ENCODE data around the gene ZNF232.
A peak's percentile ranks its signal among the peaks of the same experiment; 100 is the strongest.
"Not testable (repeated sequence)": the region's sequence is repeated elsewhere in the genome, so short reads cannot be mapped to it uniquely, and the experiment has no call there.

The ZNF232 gene

DNA sequence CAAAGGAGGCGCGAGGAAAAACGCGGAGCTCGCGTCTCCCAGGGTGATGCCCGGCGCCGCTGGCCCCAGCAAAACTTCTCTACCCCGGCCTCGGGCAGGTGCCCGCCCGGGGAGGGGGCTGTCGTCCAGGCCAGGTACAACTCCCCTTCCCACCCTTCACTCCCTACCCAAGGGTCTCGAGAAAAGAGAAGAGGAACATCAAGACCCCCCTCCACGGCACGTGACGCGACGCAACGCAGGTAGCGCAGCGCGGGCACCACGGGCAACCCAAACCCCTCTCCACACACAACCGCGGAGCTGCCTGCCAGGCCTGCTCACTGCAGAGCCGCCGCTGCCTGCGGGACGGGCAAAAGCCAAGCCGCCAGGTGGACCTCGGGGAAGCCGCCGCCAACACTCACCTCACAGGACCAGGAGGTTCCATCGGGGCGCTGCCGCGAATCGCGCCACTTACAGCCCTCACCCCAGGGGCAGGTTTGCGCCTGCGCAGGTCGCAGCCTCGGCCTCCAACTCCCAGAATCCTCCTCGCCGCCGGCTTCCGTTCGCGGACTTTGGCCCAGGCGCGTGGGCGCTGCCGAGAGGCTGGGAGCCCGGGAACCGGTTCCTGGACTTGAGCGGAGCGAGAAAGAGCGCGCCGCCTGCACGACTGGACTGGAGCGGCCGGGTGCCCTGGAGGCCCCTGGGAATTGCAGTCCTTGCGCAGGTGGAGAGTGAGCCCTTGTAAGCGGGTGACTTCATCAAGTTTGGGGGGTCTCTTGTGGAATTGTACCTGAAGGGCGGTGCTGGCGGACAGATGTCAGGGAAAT, at the start of gene ZNF232:
Gene ZNF232, minus strand, starts transcription at position 477 of the 803 bp plus-strand sequence. Its CDS starts 56 bp downstream, at position 421.
- peak; percentile 86 for DNase-seq

- DNase-seq = not testable (repeated sequence)
Measured at GRCh38 chr17:5160702-5161101, 49.0 kb upstream of the ZNF232 start.

DNA sequence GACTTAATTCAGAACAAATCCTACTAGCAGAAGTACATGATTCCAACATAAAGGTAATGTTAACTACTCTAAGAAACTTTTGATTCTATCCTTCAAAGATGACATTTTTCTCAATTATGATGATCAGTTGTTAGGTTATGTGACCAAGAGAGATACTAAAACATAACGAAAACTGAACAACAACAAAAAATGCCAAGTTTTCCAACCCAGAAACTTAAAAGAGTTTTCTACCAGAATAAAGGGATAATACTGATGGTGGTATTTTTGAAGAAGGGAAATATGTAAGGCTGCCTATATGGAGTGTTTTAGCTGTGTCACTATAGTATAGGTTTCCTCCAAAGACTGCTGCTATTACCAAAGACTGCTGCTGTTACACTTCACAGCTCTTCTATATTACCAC, 34.4 kb upstream of the ZNF232 start:
- DNase-seq = not testable (repeated sequence)

DNA sequence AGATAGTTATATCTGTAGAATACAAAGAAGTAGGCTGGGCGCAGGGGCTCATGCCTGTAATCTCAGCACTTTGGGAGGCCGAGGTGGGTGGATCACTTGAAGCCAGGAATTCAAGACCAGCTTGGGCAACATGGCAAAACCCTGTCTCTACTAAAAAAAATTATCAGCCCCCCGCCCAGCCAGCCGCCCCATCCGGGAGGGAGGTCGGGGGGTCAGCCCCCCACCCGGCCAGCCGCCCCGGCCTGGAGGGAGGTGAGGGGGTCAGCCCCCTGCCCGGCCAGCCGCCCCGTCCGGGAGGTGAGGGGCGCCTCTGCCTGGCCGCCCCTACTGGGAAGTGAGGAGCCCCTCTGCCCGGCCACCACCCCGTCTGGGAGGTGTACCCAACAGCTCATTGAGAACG, 31.2 kb upstream of the ZNF232 start:
- DNase-seq = not testable (repeated sequence)

- DNase-seq = no peak
Measured at GRCh38 chr17:5139458-5139732, 27.7 kb upstream of the ZNF232 start.

DNA sequence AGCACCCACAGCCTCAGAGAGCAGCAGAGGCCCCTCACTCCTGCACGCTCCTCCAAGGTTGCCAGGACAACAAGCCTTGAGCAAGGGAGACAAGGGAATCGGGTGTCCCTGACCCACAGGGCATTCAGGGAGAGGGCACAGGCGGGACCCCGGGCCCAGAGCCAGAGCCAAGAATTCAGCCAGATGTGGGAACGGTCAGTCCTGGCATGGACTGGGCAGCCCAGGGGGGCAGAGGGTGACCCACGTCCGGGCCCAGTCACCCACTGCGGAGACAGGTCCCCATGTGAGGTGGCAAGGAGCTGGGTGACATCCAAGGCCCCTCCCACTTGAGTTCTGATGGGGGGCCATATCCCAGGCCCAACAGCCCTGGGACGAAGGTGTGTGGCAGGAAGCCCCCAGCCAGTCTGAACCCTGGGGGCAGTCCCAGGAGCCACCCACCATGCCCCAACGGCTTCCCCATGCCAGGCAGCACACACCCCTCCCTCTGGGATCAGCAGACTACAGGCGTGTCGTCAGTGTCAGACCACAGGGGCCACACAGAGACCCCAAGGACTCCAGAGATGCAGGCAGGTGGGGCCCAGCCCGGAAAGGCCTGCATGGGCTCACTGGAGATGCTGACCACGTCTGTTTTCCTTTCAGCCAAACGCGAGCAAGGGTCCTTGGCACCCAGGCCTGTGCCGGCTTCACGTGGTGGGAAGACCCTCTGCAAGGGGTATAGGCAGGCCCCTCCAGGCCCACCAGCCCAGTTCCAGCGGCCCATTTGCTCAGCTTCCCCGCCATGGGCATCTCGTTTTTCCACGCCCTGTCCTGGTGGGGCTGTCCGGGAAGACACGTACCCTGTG, 27.2 kb upstream of the ZNF232 start:
- no peak for DNase-seq

DNA sequence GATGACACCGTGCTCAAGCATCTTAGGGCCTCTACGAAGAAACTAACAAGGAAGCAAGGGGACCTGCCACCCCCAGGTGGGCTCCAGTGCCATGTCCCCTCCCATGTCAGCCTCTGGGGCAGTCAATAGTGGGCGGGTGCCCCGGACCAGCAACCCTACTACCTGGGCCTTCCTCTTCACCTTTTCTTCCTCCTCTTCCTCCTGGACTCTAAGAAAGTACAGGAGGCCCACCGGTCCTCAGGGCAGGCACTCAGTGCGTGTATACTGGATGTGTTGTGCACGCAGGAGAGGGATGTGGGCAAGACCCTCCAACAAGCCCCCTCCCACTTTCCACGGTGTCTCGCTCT, 26.5 kb upstream of the ZNF232 start:
- not testable (repeated sequence) for DNase-seq

- not testable (repeated sequence) for DNase-seq
Measured at GRCh38 chr17:5137511-5138197, 26.0 kb upstream of the ZNF232 start.

GRCh38 chr17:5136580-5137412, 25.1 kb upstream of the ZNF232 start:
- DNase-seq = not testable (repeated sequence)

DNA sequence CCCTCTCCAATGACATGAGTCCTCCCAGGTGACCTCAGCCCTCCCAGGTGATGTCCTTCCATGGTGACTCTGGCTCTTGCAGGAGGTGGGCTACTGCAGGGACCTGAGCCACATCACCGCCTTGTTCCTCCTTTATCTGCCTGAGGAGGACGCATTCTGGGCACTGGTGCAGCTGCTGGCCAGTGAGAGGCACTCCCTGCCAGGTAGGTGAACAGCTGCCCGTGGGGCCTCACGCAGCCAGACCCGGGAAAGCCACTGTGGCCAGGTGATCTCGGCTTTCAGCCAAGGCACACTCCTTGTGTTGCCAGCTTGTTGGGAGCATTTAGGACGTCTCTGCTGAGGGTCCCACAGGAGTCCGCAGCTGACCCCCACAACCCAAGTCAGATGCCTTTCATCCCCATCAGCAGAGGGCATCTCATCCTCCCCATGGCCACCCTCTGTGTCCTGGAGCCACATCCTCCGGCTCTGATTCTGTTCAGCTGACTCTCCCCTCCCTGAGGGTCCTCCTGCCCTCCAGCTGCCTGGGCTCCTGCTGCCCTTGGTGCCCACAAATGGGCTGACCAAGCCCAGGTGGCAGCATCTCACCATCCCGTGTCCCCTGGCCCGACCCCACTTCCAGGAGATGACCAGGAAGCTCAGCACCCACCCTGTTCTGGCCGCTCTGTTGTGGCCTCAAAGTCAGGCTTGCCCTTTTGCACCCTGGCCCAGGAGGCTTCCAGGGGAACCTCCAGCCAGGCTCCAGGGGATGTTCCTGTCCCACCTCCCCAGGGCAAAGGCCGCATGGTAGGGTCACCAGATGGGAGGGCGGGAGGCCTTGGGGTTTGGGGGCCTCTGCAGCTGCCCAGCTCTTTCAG, 24.3 kb upstream of the ZNF232 start:
- no peak for DNase-seq

DNA sequence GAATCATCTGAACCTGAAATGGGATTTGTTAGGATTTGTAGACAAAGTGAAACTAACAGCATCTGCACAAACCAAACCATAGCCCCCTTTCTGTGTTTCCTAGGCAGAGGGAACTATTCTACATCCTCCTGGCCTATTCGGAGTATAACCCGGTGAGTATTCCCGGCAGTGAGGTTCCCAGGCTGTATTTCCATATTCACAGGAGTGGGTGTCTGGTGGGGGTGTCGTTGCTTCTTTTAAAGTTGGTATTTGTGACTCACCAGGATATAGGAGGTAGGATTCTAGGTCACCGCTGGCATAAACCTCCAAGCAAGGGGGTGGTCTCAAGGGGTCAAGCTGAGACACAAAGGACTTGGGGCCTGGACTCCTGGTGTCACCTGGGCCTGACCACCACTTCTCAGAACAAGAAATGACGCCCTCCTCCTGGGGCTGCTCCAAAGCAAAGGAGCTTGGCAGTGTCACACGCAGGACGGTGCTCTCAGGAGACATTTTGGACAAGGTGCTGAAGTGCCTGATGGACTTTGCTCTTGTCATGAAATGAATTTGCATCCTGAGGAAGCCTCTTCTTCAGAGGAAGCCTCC, 23.5 kb upstream of the ZNF232 start:
- DNase-seq = not testable (repeated sequence)

- DNase-seq = not testable (repeated sequence)
Measured at GRCh38 chr17:5134571-5134970, 22.9 kb upstream of the ZNF232 start.

GRCh38 chr17:5133961-5134360, 22.3 kb upstream of the ZNF232 start:
- not testable (repeated sequence) for DNase-seq

- no peak for DNase-seq
Measured at GRCh38 chr17:5133311-5133710, 21.6 kb upstream of the ZNF232 start.

DNA sequence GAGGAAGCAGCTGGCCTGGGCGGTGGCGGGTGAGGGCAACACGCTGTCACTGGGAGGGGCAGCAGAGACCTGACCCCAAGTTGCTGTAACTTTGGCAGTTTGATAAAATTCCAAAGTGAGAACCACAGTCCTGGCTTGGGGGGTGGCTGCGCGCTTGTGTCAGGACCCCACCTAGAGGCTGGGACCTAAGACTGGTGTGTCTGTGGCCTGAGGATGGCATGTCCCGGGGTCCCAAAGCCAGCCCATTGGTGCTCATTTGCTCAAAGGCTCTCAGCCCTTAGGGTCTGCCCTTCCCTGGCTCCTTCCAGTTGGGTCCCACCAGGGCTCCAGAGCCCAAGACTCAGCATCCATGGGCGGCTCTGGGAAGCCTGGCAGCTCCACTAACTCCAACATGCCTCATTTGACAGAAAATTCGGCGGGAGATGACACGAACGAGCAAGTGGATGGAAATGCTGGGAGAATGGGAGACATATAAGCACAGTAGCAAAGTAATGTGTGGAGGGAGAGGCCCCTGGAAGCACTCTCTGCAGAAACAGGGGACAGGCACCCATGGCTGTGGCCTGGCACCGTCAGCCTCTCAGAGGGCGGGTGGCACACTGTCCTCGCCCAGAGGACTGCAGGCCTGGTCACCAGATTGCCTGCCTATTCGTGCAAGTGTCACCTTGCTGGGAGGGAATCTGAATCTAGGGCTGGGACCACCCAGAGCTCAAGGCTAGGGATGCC, 21.0 kb upstream of the ZNF232 start:
- DNase-seq = not testable (repeated sequence)

DNA sequence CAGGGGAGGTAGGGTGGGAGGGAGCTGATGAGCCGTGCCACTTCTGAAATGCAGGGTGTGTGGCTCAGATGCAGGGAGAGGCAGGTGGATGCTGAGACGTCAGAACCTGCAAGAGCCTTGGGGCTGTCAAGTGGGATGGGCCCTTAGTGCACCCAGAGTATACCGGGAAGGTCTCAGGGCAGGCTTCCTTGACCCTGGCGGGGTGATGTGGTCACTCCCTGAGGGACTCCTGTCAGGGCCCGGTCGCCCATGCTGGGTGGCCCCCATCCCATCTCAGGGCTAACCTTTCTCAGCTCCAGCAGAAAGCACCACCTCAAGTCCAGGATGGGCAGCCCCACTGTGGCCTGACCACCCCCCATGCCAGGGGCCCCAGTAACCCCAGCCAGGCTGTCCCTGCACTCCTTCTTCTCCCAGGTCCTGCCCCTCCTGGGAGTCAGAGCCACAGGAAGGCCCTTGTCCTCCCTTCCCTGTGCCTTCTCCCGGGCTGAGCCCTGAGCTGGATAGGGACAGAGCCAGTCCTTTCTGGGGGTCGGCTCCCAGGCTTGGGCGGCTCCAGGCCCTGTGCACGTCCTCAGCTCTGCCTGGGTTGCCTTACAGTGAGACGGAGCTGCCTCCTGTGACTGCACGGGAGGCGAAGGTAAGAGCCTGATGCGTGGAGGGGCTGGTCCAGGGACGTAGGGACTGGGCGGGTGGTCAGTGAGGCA, 20.3 kb upstream of the ZNF232 start:
- not testable (repeated sequence) for DNase-seq

DNA sequence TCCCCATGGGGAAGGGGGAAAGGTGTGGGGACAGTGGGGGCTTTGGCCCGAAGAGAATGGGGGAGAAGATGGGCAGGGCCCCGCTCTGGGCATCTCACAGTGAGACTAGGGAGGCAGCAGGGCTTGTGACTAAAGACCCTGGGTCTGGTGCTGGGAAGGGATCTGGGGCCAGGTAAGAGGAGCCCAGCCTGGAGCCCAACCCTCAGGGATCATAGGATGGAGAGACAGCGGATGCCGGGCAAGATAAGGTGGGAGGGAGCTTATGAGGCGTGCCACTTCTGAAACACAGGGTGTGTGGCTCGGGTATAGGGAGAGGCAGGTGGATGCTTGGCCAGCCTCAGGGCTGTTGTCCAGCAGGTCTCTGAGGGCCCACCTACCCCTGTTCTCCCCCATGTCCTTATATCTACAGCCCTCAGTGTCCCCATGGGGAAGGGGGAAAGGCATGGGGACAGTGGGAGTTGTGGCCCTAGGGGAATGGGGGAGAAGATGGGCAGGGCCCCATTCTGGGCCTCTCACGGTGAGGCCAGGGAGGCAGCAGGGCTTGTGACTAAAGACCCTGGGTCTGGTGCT, 19.6 kb upstream of the ZNF232 start:
- no peak for DNase-seq

- not testable (repeated sequence) for DNase-seq
Measured at GRCh38 chr17:5130687-5131086, 19.0 kb upstream of the ZNF232 start.

DNA sequence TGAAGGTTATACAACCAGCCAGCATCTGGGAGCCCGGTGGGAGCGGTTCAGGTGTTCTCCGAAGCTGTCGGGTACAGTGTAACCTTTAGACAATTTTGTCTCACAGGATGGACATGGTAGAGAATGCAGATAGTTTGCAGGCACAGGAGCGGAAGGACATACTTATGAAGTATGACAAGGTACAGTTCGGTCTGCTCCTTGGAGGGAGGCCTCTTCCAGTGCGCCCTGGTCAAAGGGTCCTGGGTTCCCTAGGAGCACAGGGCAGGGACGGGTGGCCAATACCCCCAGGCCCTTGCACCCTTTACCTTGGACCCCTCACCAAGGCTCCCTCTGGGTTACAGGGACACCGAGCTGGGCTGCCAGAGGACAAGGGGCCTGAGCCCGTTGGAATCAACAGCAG, 18.6 kb upstream of the ZNF232 start:
- not testable (repeated sequence) for DNase-seq

GRCh38 chr17:5129770-5130169, 18.1 kb upstream of the ZNF232 start:
- DNase-seq = not testable (repeated sequence)
